Measurements from ENCODE around the gene MX2.
"Not testable (repeated sequence)": the region's sequence is repeated elsewhere in the genome, so short reads cannot be mapped to it uniquely, and the experiment has no call there.

Gene MX2

GRCh38 chr21:41387824-41388223, 26.0 kb downstream of the MX2 start:
- no peak for DNase-seq

- DNase-seq = no peak
Observed at GRCh38 chr21:41388259-41388658, 26.4 kb downstream of the MX2 start.

DNA sequence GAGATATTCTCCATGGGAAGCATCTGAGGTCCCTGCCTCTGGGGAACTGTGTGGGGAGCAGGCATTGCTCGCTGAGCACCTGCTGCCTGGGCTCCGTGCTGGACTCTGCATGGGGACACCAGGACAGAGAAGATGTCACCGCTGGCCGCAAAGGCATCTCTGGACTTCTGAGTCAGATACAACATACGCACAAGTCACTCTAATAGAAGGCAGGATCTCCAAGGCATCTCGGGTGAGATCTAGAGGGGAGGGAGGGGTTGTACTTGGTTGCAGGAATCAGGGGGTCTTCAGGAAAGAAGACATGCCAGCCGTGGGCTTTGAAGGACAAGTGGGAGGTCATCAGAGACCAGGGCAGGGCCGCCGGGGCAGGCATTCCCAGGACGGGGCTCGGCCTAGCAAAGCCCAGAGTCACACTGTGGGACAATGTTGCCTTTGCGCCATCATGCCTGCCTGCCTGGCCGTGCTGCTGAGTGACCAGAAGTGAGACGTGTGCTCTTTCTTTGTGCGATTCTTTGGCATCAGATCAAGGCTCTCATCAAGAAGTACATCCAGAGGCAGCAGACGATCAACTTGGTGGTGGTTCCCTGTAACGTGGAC, 28.3 kb downstream of the MX2 start:
- DNase-seq = no peak

GRCh38 chr21:41393876-41394465, 32.1 kb downstream of the MX2 start:
- no peak for DNase-seq

DNA sequence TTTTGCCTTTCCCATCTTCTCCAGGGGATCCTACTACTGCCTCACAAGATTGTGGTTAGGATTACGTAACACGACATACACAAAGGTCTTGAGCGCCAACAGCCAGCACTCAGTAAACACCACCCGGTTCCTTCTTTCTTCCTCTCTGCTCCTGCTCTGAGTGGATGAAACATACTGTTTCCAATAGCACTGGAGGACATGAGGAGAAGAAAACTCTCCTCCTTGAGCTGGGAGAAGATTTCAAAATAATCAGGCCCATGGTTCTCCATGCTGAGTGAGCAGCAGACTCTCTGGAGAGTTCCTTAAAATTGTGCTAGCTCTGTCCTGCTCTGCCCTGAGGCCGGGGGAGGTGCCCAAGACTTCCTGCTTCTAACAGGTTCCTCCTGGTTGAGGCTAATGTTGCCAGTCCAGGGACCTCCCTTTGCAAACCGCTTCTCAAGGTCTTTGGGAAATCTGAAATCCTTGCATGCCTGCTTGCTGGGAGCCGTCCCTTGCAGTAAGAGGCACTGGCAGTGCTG, 34.8 kb downstream of the MX2 start:
- no peak for DNase-seq

- DNase-seq = no peak
Observed at GRCh38 chr21:41397471-41397891, 35.7 kb downstream of the MX2 start.

DNA sequence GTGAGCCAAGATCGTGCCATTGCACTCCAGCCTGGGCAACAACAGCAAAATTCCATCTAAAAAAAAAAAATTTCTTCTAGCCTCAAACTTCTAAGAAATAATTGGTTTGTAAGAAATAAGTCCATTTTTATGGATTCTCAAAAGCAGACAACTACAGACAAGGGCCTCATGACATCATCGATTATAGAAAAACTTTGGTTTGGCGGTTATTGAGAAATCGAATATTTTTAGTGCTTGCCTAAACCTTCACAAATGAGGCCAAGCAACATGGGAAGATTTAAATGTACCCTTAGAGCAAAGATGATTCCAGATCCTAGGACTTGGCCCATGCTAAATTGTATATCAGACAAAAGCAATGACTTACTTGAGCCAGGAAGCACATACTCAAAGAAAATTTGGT, 36.4 kb downstream of the MX2 start:
- DNase-seq = no peak

- DNase-seq = no peak
Observed at GRCh38 chr21:41398831-41399230, 37.0 kb downstream of the MX2 start.

GRCh38 chr21:41399246-41399800, 37.5 kb downstream of the MX2 start:
- DNase-seq = no peak

DNA sequence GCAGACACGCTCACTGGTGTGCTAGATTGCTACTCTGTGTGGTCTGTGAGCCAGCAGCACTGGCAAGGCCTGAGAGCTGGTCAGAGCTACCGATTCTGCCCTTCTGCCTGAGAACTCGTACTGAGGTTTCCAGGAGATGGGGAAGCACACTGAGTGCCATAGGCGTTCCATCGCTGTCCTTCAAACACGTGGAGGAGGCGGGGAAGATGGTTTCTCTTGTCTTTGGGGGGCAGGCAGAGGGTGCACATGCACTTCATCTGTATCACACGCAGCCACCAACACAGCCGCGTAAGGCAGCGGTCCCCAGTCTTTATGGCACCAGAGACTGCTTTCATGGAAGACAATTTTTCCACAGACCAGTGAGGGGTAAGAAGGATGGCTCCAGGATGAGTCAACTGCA, 40.4 kb downstream of the MX2 start:
- no peak for DNase-seq

DNA sequence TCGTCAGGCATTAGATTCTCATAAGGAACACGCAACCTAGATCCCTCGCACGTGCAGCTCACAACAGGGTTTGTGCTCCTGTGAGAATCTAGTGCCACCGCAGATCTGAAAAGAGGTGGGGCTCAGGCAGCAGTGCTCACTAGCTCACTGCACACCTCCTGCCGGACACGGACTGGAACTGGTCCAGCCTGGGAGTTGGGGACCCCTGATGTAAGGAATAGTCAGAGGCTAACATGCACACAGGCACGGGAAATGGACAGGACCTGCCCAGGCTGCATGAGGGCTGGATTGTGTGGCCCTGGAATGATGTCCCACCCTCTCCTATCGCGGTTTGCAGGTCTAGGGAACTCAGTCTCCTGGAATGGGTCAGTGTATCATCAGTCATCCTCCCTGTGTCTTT, 41.0 kb downstream of the MX2 start:
- no peak for DNase-seq

GRCh38 chr21:41403331-41403730, 41.5 kb downstream of the MX2 start:
- no peak for DNase-seq

- DNase-seq = no peak
Observed at GRCh38 chr21:41403966-41404365, 42.1 kb downstream of the MX2 start.

DNA sequence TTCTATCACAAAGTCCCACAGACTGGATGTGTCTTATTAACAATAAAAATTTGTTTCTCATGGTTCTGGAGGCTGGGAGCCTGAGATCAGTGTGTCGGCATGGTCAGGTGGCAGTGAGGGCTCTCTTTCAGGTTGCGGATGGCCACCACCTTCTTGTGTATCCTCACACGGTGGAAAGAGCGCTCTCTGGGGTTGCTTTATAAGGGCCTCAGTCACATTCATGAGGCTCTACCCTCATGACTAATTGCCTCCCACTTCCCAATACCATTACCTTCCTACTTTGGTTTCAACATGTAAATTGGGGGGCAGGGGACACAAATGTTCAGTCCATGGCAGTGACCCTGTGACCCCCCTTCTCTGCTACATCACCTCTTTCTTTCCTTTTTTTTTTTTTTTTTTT, 43.5 kb downstream of the MX2 start:
- DNase-seq = no peak

DNA sequence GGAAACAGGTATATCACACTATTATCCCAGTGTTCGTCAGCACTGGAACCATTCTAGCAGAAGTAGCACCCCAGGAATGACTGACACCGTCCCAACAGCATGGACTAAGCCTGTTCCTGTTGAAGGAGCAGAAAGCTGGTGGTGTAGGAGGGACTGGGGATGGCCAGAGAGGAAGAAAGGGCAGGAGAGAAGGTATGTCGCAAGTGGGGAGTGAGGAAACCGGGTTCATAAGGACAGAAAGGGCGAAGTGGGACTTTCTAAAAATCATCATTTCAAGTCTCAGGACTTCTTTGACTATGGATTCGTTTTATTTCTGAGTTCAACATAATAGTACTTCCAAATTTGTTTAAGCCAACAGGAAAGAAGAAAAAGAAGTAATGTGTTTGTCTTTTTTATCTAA, 44.5 kb downstream of the MX2 start:
- no peak for DNase-seq

DNA sequence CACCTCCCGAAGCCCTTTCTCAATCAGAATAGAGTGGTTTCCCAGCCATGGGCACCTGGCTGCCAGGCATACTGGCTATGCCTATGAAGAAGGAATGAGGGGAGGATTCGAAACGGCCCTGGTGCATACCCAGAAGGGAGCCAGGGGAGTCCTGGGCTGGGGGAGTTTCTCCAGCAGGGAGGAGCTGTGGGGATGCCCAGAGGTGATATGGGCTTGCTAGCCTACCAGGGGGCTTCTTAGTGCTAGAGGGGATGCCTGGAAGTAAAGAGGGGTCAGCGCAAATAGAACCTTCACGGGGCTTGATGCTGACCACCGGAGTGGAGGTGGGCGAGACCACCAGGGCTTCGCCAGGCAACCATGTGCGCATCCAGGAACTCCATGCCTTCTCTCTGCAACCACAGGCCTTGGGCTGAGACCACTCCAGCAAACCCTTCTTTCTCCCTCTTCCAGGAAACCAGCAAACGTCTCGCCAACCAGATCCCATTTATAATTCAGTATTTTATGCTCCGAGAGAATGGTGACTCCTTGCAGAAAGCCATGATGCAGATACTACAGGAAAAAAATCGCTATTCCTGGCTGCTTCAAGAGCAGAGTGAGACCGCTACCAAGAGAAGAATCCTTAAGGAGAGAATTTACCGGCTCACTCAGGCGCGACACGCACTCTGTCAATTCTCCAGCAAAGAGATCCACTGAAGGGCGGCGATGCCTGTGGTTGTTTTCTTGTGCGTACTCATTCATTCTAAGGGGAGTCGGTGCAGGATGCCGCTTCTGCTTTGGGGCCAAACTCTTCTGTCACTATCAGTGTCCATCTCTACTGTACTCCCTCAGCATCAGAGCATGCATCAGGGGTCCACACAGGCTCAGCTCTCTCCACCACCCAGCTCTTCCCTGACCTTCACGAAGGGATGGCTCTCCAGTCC, 46.0 kb downstream of the MX2 start:
- DNase-seq = no peak

- no peak for DNase-seq
Observed at GRCh38 chr21:41410361-41410760, 48.5 kb downstream of the MX2 start.

DNA sequence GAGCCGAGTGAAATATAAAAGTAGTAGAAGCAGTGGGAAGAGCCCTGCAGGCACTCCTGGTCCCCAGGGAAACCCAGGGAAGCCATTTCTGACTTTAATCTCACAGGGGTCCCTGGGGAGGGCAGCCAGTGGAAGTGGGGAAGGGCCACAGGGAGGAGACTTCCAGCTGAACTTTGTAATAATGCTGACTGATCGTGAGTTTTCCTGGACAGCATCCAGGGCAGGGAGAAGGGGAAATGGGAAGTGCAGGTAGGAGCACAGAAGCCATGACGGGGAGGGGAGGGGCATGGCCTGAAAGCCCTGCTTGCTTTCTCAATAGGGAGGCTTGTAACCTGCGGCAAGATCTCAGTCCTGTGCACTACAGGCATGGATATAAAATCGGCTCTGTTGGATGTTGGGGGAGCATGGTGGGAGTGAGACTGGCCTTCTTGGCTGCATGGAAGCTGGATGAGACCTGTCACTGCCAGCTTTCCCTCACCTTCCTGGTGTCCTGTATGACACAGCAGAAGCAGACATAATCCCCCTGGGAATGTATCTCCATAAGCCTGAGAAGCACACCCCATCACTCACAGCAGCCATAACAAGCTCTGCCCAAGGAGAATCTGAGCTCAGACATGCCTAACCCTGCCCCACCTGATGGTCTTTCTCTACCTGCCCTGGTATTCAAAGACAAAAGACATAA, 49.1 kb downstream of the MX2 start:
- DNase-seq = no peak

GRCh38 chr21:41411449-41412089, 49.7 kb downstream of the MX2 start:
- no peak for DNase-seq

DNA sequence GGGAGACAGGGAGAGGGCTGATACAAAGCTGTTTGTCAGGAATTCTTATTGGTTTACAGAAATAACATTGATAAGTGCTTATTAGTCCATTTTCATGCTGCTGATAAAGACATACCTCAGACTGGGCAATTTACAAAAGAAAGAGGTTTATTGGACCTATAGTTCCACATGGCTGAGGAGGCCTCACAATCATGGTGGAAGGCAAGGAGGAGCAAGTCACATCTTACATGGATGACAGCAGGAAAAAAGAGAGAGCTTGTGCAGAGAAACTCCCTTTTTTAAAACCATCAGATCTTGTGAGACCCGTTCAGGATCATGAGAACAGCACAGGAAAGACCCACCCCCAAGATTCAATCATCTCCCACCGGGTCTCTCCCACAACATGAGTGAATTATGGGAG, 55.7 kb downstream of the MX2 start:
- DNase-seq = not testable (repeated sequence)

GRCh38 chr21:41418393-41418792, 56.6 kb downstream of the MX2 start:
- DNase-seq = no peak

DNA sequence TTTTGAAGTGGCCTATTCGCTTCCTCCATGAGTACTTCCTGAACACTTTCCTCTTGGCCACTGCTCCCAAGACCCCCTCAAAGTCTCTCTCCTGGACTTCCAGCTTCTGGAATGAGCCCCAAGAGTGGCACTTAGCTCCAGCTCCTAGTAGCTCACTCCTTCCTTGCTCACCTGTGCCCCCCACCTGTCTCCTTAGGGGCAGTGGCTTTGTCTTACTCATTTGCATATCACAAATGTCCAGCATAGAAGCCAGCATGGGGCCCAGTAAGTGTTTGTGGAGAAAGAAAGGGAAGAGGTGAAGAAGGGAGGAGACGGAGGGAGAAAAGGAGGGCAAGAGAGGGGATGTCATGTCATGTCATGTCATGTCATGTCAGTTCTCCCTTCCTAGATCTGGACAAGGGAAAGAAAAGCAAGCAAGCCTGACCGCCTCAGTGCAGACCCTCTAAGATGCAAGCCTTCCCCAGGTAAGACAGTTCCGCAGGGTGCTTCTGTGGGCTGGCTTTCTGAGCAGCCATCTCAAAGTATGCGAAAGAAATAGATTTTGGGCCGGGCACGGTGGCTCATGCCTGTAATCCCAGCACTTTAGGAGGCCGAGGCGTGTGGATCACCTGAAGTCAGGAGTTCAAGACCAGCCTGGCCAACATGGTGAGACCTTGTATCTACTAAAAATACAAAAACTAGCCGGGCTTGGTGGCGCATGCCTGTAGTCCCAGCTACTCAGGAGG, 57.3 kb downstream of the MX2 start:
- no peak for DNase-seq

Data from stimulated activated CD4-positive, alpha-beta T cell treated with anti-CD3 and anti-CD28 coated beads, Interleukin-4, amount 100 ng/mL, for 24 hours (primary cell).